ENCODE results near the gene FAM187B.
A peak's percentile ranks its signal among the peaks of the same experiment; 100 is the strongest.
"Not testable (repeated sequence)": the region's sequence is repeated elsewhere in the genome, so short reads cannot be mapped to it uniquely, and the experiment has no call there.

FAM187B gene

DNA sequence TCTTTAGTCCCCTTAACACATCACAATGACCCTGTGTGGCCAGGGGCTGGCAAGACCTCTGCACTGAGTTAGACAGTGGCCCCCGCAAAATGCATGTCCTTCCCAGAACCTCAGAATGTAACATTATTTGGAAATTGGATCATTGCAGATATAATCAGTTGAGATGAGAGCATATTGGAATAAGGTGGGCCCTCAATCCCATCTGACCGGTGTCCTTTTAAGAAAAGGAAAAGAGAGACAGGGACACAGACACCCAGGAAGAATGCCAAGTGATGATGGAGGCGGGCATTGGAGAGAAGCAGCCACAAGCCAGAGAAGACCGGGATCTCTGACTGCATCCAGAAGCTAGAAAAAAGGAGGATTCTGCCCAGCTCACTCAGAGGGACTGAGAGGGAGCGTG, 1.8 kb downstream of the FAM187B start:
- Mint-ChIP-seq H3K9me3 (no peaks in the 10 kb centered on the region), H3K27ac (no peak overlapping the region), H3K4me3 (no peak overlapping the region), H3K36me3 (ENCODE audit: low read depth) (no peaks in the 10 kb centered on the region), H3K27me3 (no peaks in the 10 kb centered on the region), H3K4me1 (ENCODE audit: low read depth) (no peaks in the 10 kb centered on the region)

DNA sequence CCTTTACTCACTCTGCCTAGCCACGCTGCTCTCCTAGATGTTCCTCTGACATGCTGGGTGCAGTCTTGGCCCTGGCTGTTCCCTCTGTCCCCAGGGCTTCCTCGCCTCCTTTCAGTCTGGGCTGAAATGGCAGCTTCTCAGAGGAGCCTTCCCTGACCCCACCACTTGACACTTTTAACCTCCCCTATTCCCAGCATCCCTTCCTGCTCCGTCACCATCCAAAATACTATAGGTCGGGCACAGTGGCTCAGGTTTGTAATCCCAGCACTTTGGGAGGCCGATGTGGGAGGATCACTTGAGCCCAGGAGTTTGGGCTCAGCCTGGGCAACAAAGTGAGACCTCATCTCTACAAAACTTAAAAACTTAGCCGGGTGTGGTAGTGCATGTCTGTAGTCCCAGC, 2.6 kb downstream of the FAM187B start:
- Mint-ChIP-seq H3K9me3 (no peaks in the 10 kb centered on the region), H3K27ac (no peak overlapping the region), H3K4me3 (no peak overlapping the region), H3K27me3 (no peaks in the 10 kb centered on the region), H3K36me3 (ENCODE audit: low read depth) (no peaks in the 10 kb centered on the region), H3K4me1 (ENCODE audit: low read depth) (no peaks in the 10 kb centered on the region)

DNA sequence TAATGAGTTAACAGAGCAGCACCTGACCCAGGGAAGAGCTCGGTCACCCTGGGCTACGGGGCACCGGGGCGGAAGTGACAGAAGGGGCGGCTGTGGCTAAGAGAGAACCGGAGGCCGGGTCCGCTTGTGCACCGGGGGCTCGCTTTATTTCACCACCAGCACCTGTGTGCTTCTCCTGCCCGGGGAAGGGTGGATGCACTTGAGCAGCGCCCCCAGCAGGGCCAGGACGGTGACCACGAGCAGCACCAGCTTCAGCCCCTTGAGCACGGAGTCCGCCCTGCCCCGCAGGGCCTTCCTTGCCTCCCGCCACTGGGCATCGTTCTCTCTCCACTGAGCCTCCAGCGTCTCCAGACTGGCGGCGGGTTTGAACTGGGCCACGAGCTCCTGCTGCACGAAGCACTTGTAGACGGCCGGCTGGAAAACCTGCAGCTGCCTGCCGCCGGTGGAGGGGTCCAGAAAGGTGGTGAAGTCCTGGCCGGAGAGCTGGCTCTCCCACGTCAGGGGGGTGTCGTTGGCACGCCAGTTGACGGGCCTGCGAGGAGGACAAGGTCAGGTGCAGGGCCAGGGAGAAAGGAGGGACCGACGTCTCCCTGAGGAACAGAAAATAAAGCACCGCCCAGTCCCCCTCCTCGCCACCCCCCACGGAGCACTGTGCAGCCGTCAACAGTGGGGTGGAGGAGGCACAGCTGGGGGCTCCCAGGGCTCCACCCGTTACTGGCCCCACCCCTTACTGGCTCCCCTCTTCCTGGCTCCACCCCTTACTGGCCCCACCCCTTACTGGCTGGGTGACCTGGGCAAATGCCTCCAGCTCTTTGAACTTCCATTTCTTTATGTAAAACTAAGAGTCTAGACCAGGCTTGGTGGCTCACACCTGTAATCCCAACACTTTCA, 3.6 kb downstream of the FAM187B start:
- H3K27me3 Mint-ChIP-seq: no peaks in the 10 kb centered on the region
- no peaks in the 10 kb centered on the region for H3K4me1 Mint-ChIP-seq (ENCODE audit: low read depth)
- H3K4me3 Mint-ChIP-seq: no peak overlapping the region
- no peak overlapping the region for H3K27ac Mint-ChIP-seq
- no peaks in the 10 kb centered on the region for H3K36me3 Mint-ChIP-seq (ENCODE audit: low read depth)
- H3K9me3 Mint-ChIP-seq: no peaks in the 10 kb centered on the region

DNA sequence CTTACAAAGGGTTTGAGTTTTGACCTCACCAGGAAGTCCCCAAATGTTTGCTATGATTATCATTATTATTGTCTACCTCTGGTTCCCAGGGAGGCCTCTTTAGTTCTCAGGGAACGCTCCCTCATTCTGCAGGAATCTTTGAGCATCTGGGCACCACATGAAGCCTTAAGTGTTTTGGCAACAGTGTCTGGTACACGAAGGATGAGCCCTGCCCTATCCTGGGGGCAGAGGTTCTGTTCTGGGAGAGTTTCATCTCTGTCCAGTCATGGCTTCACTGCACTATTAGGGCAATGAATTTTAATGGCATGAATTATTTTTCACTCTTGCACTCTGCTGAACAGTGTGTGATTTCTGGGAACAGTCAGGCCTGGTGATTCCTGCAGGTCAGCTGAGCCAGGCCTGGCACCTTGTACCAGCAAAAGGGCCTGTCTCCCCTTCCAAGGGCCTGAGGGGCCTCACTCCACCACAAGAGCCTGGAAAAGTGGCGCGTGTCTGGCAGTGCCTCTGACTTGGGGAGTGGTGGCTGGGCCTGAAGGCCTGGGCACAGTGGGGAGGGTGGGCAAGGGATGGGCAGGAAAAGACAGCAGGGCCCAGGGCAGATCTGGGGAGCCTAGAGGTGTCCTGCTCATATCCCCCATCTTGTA, 4.6 kb downstream of the FAM187B start:
- Mint-ChIP-seq H3K4me3 (no peak overlapping the region), H3K9me3 (peaks cover 7% of the 10 kb centered on the region), H3K36me3 (ENCODE audit: low read depth) (peaks cover 4% of the 10 kb centered on the region), H3K4me1 (ENCODE audit: low read depth) (peaks cover 4% of the 10 kb centered on the region), H3K27ac (no peak overlapping the region), H3K27me3 (no peaks in the 10 kb centered on the region)

DNA sequence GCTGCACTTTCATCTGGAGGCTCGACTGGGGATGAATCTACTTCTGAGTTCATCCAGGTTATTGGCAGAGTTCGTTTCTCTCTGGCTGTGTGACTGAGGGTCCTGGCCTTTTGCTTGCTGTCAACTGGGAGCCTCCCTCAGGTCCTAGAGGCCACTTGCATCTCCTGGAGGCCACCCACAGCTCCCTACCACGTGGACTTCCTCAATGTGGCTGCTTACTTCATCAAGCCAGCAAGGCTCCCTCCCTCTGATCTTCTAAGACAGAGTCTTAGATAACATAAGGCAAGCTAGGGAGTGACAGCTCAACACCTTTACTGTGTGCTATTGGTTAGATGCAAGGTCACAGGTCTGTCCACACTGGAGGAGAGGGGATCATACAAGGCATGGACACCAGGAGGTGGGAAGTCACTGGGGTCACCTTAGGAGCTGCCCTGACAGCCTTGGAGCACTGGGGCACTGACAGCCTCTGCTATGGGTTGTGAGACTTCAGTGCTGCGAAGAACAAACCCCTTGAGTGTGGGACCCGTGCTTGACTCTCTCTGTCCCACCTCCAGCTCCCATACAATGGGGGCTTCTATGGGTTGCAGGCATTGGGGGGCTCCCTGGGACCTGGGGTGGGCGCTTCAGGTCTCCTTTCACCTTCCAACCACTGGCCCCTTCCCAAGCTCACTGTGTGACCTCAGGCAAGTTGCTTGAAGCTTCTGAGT, 5.3 kb downstream of the FAM187B start:
- Mint-ChIP-seq H3K4me3 (no peak overlapping the region), H3K4me1 (ENCODE audit: low read depth) (peaks cover 4% of the 10 kb centered on the region), H3K27ac (no peak overlapping the region), H3K27me3 (no peaks in the 10 kb centered on the region), H3K9me3 (peaks cover 10% of the 10 kb centered on the region), H3K36me3 (ENCODE audit: low read depth) (peaks cover 4% of the 10 kb centered on the region)

DNA sequence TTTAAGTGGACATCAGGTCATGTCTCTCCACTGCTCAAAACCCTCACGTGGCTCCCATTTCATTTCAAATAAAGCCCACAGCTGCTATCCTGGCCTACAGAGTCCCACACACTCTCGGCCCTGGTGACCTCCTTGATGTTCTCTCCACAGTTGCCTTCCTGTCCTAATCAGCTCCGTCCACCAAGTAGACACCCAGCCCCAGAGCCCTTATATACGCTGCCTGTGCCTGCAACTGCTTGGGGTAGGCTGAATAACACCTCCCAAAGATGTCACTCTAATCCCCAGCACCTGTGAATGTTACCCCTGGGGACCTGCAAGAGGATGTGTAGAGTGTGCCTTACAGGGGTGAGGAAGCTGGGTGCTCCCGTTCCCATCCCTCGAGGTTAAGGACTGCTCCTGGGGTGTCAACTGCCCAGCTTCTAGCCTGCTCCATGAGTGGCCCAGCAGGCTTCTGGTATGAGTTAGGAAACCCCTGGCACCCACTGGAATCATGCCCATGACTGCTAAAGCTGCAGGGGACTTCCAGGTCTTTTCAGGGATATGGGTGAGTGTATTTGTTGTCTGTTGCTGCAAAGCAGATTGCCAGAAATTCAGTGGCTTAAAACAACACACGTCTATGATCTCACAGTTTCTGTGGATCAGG, 6.0 kb downstream of the FAM187B start:
- H3K27ac Mint-ChIP-seq: no peak overlapping the region
- H3K9me3 Mint-ChIP-seq: peaks cover 10% of the 10 kb centered on the region
- peaks cover 4% of the 10 kb centered on the region for H3K4me1 Mint-ChIP-seq (ENCODE audit: low read depth)
- H3K36me3 Mint-ChIP-seq (ENCODE audit: low read depth): peaks cover 4% of the 10 kb centered on the region
- H3K27me3 Mint-ChIP-seq: no peaks in the 10 kb centered on the region
- H3K4me3 Mint-ChIP-seq: no peak overlapping the region

DNA sequence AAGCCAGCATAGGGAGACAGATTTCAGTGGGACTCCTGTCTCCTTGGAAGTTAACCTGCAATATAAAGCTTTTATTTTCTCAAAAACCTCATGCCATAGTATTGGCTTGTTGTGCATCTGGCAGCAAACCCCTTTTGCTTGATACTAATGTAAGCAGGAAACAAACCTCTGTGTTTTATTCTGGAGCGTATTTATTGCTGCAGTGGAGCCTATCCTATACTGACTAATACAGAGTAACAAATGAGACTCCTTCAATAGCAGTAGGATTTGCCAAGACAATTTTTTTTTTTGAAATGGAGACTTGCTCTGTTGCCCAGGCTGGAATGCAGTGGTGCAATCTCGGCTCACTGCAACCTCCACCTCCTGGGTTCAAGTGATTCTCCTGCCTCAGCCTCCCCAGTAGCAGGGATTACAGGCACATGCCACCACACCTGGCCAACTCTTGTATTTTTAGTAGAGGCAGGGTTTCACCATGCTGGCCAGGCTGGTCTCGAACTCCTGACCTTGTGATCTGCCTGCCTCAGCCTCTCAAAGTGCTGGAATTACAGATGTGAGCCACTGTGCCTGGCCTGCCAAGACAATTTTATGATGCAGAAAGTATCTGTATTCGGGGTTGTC, 7.5 kb downstream of the FAM187B start:
- not testable (repeated sequence) for H3K27me3 Mint-ChIP-seq; H3K9me3 Mint-ChIP-seq; H3K36me3 Mint-ChIP-seq (ENCODE audit: low read depth); H3K27ac Mint-ChIP-seq; H3K4me3 Mint-ChIP-seq
- H3K4me1 Mint-ChIP-seq (ENCODE audit: low read depth): peaks cover 13% of the 10 kb centered on the region

DNA sequence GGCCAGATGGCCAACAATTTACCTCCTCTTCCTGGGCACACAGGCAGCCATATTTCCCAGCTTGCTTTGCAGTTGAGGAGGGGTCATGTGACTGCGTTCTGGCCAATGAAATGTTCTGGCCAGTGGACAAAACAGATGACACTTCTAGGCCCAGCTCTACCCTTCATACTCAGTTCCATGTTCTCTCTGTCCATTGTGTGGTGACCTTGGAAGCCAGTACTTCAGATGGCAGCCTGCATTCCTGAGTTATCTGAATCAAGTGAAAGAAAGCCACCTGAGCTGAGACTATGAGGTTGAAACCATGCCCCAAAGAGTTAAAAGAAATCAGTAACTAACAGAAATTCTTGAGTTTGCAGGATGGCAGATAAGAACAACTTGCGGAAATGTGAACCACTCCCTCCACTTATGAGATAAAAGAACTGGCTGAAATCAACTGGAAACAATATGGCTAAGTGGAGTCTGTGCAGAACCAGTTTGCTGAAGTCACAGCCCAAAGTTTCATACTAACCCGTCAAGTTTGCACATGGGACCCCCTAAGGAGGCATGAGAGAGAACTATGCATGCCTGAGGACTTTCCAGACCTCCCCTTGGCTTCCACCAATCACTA, 8.1 kb downstream of the FAM187B start:
- Mint-ChIP-seq H3K27me3 (no peaks in the 10 kb centered on the region), H3K4me1 (ENCODE audit: low read depth) (peaks cover 20% of the 10 kb centered on the region), H3K36me3 (ENCODE audit: low read depth) (peaks cover 4% of the 10 kb centered on the region), H3K27ac (no peak overlapping the region), H3K9me3 (peaks cover 10% of the 10 kb centered on the region), H3K4me3 (no peak overlapping the region)

DNA sequence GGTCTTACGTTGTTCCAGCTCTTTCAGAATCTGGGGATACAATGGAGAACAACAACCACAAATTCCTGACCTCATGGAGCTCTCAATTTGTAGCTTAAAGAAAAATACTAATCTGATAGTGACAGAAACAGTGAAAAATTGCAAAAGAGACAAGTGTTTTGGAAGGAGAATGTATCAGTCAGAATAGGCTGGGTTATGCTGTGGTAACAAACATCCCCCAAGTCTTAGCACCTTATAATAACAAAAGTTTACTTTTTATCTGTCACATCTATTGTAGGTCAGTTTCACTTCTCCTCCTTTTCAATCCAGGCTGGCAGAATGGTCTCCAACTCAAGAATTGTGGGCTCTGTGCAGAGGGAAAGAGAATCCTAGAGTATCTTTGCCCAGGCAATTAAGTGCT, 9.5 kb downstream of the FAM187B start:
- H3K9me3 Mint-ChIP-seq: peaks cover 10% of the 10 kb centered on the region
- no peak overlapping the region for H3K27ac Mint-ChIP-seq
- no peaks in the 10 kb centered on the region for H3K27me3 Mint-ChIP-seq
- peaks cover 4% of the 10 kb centered on the region for H3K36me3 Mint-ChIP-seq (ENCODE audit: low read depth)
- H3K4me1 Mint-ChIP-seq (ENCODE audit: low read depth): peaks cover 34% of the 10 kb centered on the region
- H3K4me3 Mint-ChIP-seq: no peak overlapping the region

DNA sequence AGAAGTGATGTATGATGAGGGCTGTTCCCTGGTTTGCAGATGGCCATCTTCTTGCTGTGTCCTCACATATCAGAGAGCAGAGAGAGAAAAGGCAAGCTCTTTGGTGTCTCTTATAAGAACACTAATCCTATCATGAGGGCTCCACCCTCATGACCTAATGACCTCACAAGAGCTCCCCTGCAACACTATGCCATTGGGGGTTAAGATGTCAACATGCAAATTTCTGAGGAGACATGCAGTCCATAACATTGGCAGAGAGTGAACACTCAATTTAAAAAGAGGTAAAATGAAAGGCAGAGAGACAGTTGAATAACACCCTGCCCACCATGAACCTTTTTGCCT, 10.9 kb downstream of the FAM187B start:
- Mint-ChIP-seq H3K27me3 (no peaks in the 10 kb centered on the region), H3K27ac (no peak overlapping the region), H3K9me3 (peaks cover 10% of the 10 kb centered on the region), H3K4me1 (ENCODE audit: low read depth) (peaks cover 48% of the 10 kb centered on the region), H3K36me3 (ENCODE audit: low read depth) (peaks cover 4% of the 10 kb centered on the region), H3K4me3 (no peak overlapping the region)

DNA sequence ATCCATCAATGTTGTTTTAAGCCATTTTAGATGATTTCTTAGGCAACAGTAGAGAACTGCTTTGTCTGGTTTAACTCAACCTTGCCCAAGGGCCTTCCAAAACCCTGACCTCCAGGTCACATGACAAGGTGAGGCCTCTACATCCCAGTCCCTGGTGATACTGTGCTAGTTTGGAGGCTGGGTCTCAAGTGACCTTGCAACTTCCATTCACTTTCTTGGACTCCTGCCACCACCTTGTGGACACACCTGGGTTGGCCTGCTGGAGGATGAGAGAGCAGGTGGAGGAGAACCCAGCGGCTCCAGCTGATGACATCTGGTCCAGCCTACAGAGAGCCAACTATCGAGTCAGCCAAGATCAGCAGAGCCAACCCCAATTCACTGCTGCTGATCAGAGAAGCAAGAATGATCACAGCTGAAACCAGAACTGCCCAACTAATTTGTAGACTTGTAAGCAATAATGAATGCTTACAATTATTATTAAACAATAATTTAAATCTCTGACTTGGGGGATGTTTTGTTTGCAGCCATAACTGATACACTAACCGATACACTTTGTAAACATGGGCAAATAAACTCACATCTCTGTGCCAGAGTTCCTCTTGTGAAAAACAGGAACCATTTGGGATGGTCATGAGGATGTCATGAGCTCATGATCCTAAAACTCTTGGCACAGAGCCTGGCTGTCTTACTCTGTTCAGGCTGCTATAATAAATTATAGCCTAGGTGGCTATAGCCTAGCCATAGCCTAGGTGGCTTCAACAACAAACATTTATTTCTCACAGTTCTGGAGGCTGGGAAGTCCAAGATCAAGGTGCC, 11.5 kb downstream of the FAM187B start:
- Mint-ChIP-seq H3K27me3 (no peaks in the 10 kb centered on the region), H3K36me3 (ENCODE audit: low read depth) (peaks cover 4% of the 10 kb centered on the region), H3K4me1 (ENCODE audit: low read depth) (peaks cover 54% of the 10 kb centered on the region), H3K4me3 (no peak overlapping the region), H3K27ac (no peak overlapping the region), H3K9me3 (peaks cover 10% of the 10 kb centered on the region)

DNA sequence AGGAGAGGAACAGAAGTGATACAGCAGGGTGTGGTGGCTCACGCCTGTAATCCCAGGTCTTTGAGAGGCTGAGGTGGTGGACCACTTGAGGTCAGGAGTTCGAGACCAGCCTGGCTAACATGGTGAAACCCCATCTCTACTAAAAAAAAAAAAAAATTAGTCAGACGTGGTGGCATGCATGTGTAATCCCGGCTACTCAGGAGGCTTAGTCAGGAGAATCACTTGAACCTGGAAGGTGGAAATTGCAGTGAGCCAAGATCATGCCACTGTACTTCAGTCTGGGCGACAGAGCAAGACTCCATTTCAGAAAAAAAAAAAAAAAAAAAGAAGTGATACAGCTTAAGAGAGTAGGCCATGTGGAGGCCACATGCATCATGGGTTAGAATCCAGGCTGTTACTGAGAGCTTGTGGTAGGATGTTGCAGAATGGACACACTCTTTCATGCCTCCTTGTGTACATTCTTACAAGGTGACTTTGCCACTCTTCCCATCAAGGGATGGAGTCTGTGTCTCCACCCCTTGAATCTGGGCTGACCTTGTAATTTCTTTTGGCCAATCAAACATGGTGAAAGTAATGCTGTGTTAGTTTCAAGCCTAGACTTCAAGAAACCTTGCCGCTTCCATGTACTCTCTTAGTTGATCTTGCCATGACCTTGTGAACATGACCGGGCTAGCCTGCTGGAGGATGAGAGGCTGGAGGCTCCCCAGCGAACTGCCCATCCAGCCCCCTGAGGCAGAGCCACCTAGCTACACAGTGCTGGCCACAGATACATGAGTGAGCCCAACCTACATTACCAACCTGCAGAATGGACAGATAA, 12.3 kb downstream of the FAM187B start:
- H3K9me3 Mint-ChIP-seq: peaks cover 10% of the 10 kb centered on the region
- H3K4me3 Mint-ChIP-seq: no peak overlapping the region
- peaks cover 4% of the 10 kb centered on the region for H3K36me3 Mint-ChIP-seq (ENCODE audit: low read depth)
- peaks cover 61% of the 10 kb centered on the region for H3K4me1 Mint-ChIP-seq (ENCODE audit: low read depth)
- H3K27me3 Mint-ChIP-seq: no peaks in the 10 kb centered on the region
- peak overlapping the region; percentile 28 for H3K27ac Mint-ChIP-seq

DNA sequence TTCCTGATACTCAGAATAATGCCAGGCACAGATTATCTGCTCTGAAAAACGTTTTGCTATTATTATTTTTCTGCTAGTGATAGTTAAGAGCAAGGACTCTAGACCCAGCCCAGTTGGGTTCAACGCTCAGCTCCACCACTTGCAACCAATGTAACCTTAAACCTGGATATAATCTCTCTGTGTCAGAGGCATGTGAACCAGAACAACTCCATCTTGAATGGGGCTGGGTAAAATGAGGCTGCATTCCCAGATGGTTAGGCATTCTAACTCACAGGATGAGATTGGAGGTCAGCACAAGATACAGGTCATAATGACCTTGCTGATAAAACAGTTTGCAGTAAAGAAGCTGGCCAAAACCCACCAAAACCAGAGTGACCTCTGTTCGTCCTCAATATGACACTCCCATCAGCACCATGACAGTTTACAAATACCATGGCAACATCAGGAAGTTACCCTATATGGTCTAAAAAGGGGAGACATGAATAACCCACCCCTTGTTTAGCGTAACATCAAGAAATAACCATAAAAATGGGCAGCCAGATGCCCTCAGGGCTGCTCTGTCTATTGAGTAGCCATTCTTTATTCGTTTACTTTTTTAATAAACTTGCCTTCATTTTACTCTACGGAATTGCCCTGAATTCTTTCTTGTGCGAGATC, 13.6 kb downstream of the FAM187B start:
- H3K27me3 Mint-ChIP-seq: no peaks in the 10 kb centered on the region
- peak overlapping the region; percentile 99 for H3K27ac Mint-ChIP-seq
- no peak overlapping the region for H3K4me3 Mint-ChIP-seq
- H3K36me3 Mint-ChIP-seq (ENCODE audit: low read depth): peaks cover 4% of the 10 kb centered on the region
- peaks cover 10% of the 10 kb centered on the region for H3K9me3 Mint-ChIP-seq
- H3K4me1 Mint-ChIP-seq (ENCODE audit: low read depth): peaks cover 71% of the 10 kb centered on the region
